ENCODE measurements around the gene MPPED1.

DNA sequence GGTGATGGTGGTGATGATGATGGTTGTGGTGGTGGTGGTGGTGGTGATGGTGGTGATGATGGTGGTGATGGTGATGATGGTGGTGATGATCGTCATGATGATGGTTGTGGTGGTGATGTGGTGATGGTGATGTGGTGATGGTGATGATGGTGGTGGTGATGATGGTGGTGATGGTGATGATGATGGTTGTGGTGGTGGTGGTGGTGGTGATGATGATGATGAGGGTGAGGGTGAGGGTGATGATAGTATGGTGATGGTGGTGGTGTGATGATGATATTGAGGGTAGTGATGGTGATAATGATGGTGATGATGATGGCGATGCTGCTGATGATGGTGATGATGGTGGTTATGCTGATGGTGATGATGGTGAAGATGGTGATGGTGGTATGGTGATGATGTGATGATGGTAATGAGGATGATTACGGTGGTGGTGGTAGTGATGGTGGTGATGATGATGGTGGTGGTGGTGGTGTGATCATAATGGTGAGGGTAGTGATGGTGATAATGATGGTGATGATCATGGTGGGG, 63.8 kb downstream of the MPPED1 start:
- TF ChIP-seq POLR2A (IDR thresholded peaks at IDR 0.05; ENCODE audit: low read depth, low read length) (no peak), POLR2AphosphoS5 (IDR thresholded peaks at IDR 0.05; ENCODE audit: low read depth, low read length) (no peak), SPI1 (IDR thresholded peaks at IDR 0.05; ENCODE audit: low read depth, low read length) (no peak), TAF1 (IDR thresholded peaks at IDR 0.05; ENCODE audit: low read depth, low read length) (no peak), PAX5 (IDR thresholded peaks at IDR 0.05; ENCODE audit: insufficient read depth, low read length, severe bottlenecking) (no peak), POU2F2 (IDR thresholded peaks at IDR 0.05; ENCODE audit: low read depth, low read length) (no peak)

Data from GM12891 (cell line).